Neutrophil (primary cell): ENCODE data around the gene ENHO.

Experiments used
- H3K27ac ChIP-seq: fragments of 200-600 bp; sonication (generic); 2 replicates; pipeline ENCODE4 v1.5.1; 2016; ENCODE audit warnings: mild to moderate bottlenecking, moderate library complexity
- H3K27me3 ChIP-seq: fragments of 200-600 bp; sonication (generic); 2 replicates; pipeline ENCODE4 v1.6.0; 2016; ENCODE audit warnings: mild to moderate bottlenecking
- H3K36me3 ChIP-seq: fragments of 200-600 bp; sonication (generic); 2 replicates; pipeline ENCODE4 v1.5.1; 2017
- H3K4me1 ChIP-seq, 2 experiments: fragments of 200-600 bp in 1 of 2; sonication (generic) in 1 of 2; 1 replicate in 1 of 2; 2 replicates in 1 of 2; pipeline versions ENCODE4 v1.5.1 to v1.6.1; 2013 to 2016; ENCODE audit warnings: low read depth in 1 of 2, low read length in 1 of 2, mild to moderate bottlenecking in 1 of 2, moderate library complexity in 1 of 2; ENCODE audit not compliant: control insufficient read depth in 1 of 2, insufficient read depth in 1 of 2
- H3K4me3 ChIP-seq, 2 experiments: fragments of 200-600 bp in 1 of 2; sonication (generic) in 1 of 2; 1 replicate in 1 of 2; 2 replicates in 1 of 2; pipeline ENCODE4 v1.5.1; 2013 to 2016; ENCODE audit warnings: low read depth in 1 of 2, low read length in 1 of 2, mild to moderate bottlenecking in 1 of 2, moderate library complexity in 1 of 2
- H3K9me3 ChIP-seq: fragments of 200-600 bp; sonication (generic); 2 replicates; pipeline ENCODE4 v1.5.1; 2016
- CTCF ChIP-seq: fragments of 200-600 bp; sonication (generic); IDR thresholded peaks from 2 replicates; pipeline ENCODE4 v1.5.1; 2016; ENCODE audit warnings: antibody characterized with exemption

ENHO gene

GRCh38 chr9:34479431-34479866 is 43.3 kb downstream of the ENHO start:
- no peaks in the 10 kb centered on the region for H3K9me3 ChIP-seq
- H3K4me1 ChIP-seq = no peaks in the 10 kb centered on the region
- TF ChIP-seq CTCF = no peak
- no peak overlapping the region for H3K4me3 ChIP-seq
- H3K27ac ChIP-seq = no peak overlapping the region
- no peaks in the 10 kb centered on the region for H3K36me3 ChIP-seq
- peaks cover 42% of the 10 kb centered on the region for H3K27me3 ChIP-seq

GRCh38 chr9:34477541-34477940 is 45.2 kb downstream of the ENHO start:
- Histone ChIP-seq H3K36me3 (no peaks in the 10 kb centered on the region), H3K9me3 (no peaks in the 10 kb centered on the region), H3K27ac (no peak overlapping the region), H3K27me3 (peaks cover 55% of the 10 kb centered on the region), H3K4me3 (no peak overlapping the region), H3K4me1 (no peaks in the 10 kb centered on the region)
- TF ChIP-seq CTCF = no peak

- Histone ChIP-seq H3K4me1 (no peaks in the 10 kb centered on the region), H3K4me3 (no peak overlapping the region), H3K36me3 (no peaks in the 10 kb centered on the region), H3K9me3 (no peaks in the 10 kb centered on the region), H3K27ac (no peak overlapping the region), H3K27me3 (peaks cover 65% of the 10 kb centered on the region)
- no peak for TF ChIP-seq CTCF
These were observed 47.7 kb downstream of the ENHO start for GRCh38 chr9:34475097-34475496.
